DOHH2 (cell line): ENCODE data around the gene PDLIM1.

Experiments
- H3F3A ChIP-seq: fragments of 200-600 bp; sonication (generic), shearing (Covaris generic); 2 replicates; pipeline ENCODE4 v1.6.0; 2016; ENCODE audit warnings: antibody characterized with exemption, mild to moderate bottlenecking; ENCODE audit not compliant: control insufficient read depth, insufficient read depth
- H3K27ac ChIP-seq: fragments of 200-600 bp; sonication (generic); 2 replicates; pipeline ENCODE4 v1.5.1; 2014; ENCODE audit warnings: low read depth, mild to moderate bottlenecking, low read length, moderate library complexity
- H3K27me3 ChIP-seq: fragments of 200-600 bp; sonication (generic); 2 replicates; pipeline ENCODE4 v1.6.1; 2014; ENCODE audit warnings: mild to moderate bottlenecking, low read length, mixed read lengths; ENCODE audit not compliant: control insufficient read depth
- H3K36me3 ChIP-seq: fragments of 200-600 bp; sonication (generic); 2 replicates; pipeline ENCODE4 v1.6.1; 2014; ENCODE audit warnings: mild to moderate bottlenecking, low read length, moderate library complexity, mixed read lengths; ENCODE audit not compliant: control insufficient read depth
- H3K4me1 ChIP-seq: fragments of 200-600 bp; sonication (generic); 2 replicates; pipeline ENCODE4 v1.6.1; 2014; ENCODE audit warnings: mild to moderate bottlenecking, low read length, mixed read lengths; ENCODE audit not compliant: control insufficient read depth
- H3K4me2 ChIP-seq: fragments of 200-600 bp; sonication (generic); 2 replicates; pipeline ENCODE4 v1.6.0; 2014; ENCODE audit warnings: mild to moderate bottlenecking, low read length, moderate library complexity
- H3K4me3 ChIP-seq: fragments of 200-600 bp; sonication (generic); 2 replicates; pipeline ENCODE4 v1.5.1; 2014; ENCODE audit warnings: mild to moderate bottlenecking, low read length, mixed read lengths
- H3K79me2 ChIP-seq: fragments of 200-600 bp; sonication (generic); 2 replicates; pipeline ENCODE4 v1.6.1; 2014; ENCODE audit warnings: mild to moderate bottlenecking, low read length, mixed read lengths; ENCODE audit not compliant: control insufficient read depth
- H3K9me2 ChIP-seq: fragments of 200-600 bp; sonication (generic); replicated peaks from 2 replicates; pipeline ENCODE4 v1.6.1; 2014; ENCODE audit warnings: mild to moderate bottlenecking, low read length, mixed read lengths; ENCODE audit not compliant: control insufficient read depth
- H3K9me3 ChIP-seq: fragments of 200-600 bp; sonication (generic); 2 replicates; pipeline ENCODE4 v1.6.1; 2014; ENCODE audit warnings: antibody characterized with exemption, low read length, mixed read lengths; ENCODE audit not compliant: control insufficient read depth, insufficient read depth
- H4K20me1 ChIP-seq: fragments of 200-600 bp; sonication (generic); 2 replicates; pipeline ENCODE4 v1.6.0; 2014; ENCODE audit warnings: low read depth, mild to moderate bottlenecking, antibody characterized with exemption, low read length, moderate library complexity; ENCODE audit not compliant: control insufficient read depth, insufficient read depth
- EZH2phosphoT487 ChIP-seq: fragments of 200-600 bp; sonication (generic); IDR thresholded peaks from 2 replicates; pipeline ENCODE4 v1.6.1; 2017; ENCODE audit warnings: borderline replicate concordance, mild to moderate bottlenecking, antibody characterized with exemption, low read length, moderate library complexity, mixed read lengths
- TF ChIP-seq, protein P1 (sequence below): fragments of 200-600 bp; sonication (generic); IDR thresholded peaks from one replicate; pipeline ENCODE4 v1.5.1; 2014; ENCODE audit warnings: antibody characterized with exemption, mild to moderate bottlenecking, low read depth, low read length; ENCODE audit not compliant: poor library complexity, severe bottlenecking

PDLIM1 gene

GRCh38 chr10:95277201-95277570 lies 13.6 kb downstream of the PDLIM1 start:
- Histone ChIP-seq H4K20me1 (peaks cover 6% of the 10 kb centered on the region; the same call in 1 of the 2 replicates), H3K27ac (no peak overlapping the region), H3K4me2 (no peak overlapping the region), H3K9me2 (no peaks in the 10 kb centered on the region), H3K9me3 (no peaks in the 10 kb centered on the region), H3K4me1 (peaks cover 20% of the 10 kb centered on the region), H3F3A (no peaks in the 10 kb centered on the region), H3K27me3 (no peaks in the 10 kb centered on the region), H3K79me2 (peaks cover 91% of the 10 kb centered on the region), H3K4me3 (no peak overlapping the region), H3K36me3 (no peaks in the 10 kb centered on the region)
- no peak for TF ChIP-seq EZH2phosphoT487
- TF ChIP-seq, protein P1, sequence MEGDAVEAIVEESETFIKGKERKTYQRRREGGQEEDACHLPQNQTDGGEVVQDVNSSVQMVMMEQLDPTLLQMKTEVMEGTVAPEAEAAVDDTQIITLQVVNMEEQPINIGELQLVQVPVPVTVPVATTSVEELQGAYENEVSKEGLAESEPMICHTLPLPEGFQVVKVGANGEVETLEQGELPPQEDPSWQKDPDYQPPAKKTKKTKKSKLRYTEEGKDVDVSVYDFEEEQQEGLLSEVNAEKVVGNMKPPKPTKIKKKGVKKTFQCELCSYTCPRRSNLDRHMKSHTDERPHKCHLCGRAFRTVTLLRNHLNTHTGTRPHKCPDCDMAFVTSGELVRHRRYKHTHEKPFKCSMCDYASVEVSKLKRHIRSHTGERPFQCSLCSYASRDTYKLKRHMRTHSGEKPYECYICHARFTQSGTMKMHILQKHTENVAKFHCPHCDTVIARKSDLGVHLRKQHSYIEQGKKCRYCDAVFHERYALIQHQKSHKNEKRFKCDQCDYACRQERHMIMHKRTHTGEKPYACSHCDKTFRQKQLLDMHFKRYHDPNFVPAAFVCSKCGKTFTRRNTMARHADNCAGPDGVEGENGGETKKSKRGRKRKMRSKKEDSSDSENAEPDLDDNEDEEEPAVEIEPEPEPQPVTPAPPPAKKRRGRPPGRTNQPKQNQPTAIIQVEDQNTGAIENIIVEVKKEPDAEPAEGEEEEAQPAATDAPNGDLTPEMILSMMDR, result no peak

DNA sequence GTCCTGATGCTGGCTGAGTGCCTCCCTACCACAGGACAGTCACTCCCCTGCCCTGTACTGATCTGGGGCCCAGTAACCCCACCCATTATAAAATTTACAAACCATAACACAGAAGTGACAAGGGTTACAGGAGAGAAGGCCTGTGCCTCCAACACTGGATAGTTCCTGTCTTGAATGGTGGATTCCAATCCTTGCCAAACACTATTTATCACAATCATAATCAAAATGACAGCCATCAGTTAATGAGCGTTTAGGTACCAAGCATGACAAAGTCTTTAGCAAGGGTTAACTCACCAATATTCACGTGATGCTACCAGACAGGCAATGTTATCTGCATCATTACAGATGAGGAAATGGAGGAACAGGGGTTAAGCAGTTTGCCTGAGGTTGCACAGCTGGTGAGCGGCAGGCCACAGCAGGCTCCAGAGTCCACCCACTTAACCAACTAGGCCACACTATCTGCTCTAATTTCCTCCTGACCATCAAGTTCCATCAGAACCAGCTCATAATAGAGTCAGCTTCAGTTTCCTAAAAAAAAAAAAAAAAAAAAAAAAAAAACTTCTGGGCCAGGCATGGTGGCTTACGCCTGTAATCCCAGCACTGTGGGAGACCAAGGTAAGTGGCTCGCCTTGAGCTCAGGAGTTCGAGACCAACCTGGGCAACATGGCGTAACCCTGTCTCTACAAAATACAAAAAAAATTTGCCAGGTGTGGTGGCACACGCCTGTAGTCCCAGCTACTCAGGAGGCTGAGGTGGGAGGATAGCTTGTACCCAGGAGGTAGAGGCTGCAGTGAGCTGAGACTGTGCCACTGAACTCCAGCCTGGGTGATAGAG lies 14.2 kb downstream of the PDLIM1 start:
- H3K27ac ChIP-seq, result no peak overlapping the region
- no peaks in the 10 kb centered on the region for H3K9me2 ChIP-seq
- H4K20me1 ChIP-seq, result 0 out of 2 replicates have a peak, but pooled peaks cover under 1% of the 10 kb centered on the region
- H3K36me3 ChIP-seq, result 0 out of 2 replicates have a peak, but pooled peaks cover under 1% of the 10 kb centered on the region
- TF ChIP-seq, protein P1, result no peak
- no peak for TF ChIP-seq EZH2phosphoT487
- H3K4me3 ChIP-seq, result no peak overlapping the region
- no peaks in the 10 kb centered on the region for H3K27me3 ChIP-seq
- peaks cover 18% of the 10 kb centered on the region for H3K4me1 ChIP-seq
- H3K79me2 ChIP-seq, result peaks cover 85% of the 10 kb centered on the region
- H3K9me3 ChIP-seq, result no peaks in the 10 kb centered on the region
- H3F3A ChIP-seq, result no peaks in the 10 kb centered on the region
- H3K4me2 ChIP-seq, result no peak overlapping the region

- H3K4me1 ChIP-seq, result peaks cover 12% of the 10 kb centered on the region
- H3F3A ChIP-seq, result no peaks in the 10 kb centered on the region
- no peaks in the 10 kb centered on the region for H4K20me1 ChIP-seq
- H3K27ac ChIP-seq, result no peak overlapping the region
- H3K9me3 ChIP-seq, result no peaks in the 10 kb centered on the region
- H3K4me3 ChIP-seq, result no peak overlapping the region
- 0 out of 2 replicates have a peak, but pooled peaks cover 2% of the 10 kb centered on the region for H3K36me3 ChIP-seq
- TF ChIP-seq, protein P1, result no peak
- TF ChIP-seq EZH2phosphoT487, result no peak
- H3K9me2 ChIP-seq, result no peaks in the 10 kb centered on the region
- H3K4me2 ChIP-seq, result no peak overlapping the region
- H3K79me2 ChIP-seq, result peaks cover 78% of the 10 kb centered on the region
- H3K27me3 ChIP-seq, result no peaks in the 10 kb centered on the region
Observed at GRCh38 chr10:95275726-95276366, 15.0 kb downstream of the PDLIM1 start.
